Measurements from ENCODE around the gene FOXP4.
"Not testable (repeated sequence)": the region's sequence is repeated elsewhere in the genome, so short reads cannot be mapped to it uniquely, and the experiment has no call there.

Gene FOXP4

DNA sequence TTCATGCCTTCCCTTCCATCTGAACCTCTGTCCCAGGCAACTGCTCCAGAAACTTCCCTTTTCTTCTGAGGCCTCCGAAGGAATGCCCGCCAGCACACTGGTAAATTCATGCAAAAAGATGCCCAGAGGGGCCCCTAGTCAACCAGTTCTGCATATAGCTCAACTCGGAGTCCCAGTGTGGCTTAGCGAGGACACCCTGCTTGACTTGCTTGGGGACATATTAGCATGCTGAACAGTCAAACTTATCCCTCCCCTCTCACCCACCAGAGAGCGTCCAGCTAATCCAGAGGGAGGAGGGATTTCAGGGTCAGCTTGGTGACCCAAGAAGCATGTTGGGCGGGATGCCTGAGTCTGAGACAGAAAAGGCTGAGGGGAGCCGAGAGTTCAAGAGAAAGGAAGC is 69.1 kb downstream of the FOXP4 start:
- no peak overlapping the region for H3K27ac ChIP-seq
- TF ChIP-seq, protein P1, sequence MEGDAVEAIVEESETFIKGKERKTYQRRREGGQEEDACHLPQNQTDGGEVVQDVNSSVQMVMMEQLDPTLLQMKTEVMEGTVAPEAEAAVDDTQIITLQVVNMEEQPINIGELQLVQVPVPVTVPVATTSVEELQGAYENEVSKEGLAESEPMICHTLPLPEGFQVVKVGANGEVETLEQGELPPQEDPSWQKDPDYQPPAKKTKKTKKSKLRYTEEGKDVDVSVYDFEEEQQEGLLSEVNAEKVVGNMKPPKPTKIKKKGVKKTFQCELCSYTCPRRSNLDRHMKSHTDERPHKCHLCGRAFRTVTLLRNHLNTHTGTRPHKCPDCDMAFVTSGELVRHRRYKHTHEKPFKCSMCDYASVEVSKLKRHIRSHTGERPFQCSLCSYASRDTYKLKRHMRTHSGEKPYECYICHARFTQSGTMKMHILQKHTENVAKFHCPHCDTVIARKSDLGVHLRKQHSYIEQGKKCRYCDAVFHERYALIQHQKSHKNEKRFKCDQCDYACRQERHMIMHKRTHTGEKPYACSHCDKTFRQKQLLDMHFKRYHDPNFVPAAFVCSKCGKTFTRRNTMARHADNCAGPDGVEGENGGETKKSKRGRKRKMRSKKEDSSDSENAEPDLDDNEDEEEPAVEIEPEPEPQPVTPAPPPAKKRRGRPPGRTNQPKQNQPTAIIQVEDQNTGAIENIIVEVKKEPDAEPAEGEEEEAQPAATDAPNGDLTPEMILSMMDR (conservative IDR thresholded peaks at IDR 0.05), result no peak
- no peak for TF ChIP-seq ZFX (IDR thresholded peaks at IDR 0.05)

DNA sequence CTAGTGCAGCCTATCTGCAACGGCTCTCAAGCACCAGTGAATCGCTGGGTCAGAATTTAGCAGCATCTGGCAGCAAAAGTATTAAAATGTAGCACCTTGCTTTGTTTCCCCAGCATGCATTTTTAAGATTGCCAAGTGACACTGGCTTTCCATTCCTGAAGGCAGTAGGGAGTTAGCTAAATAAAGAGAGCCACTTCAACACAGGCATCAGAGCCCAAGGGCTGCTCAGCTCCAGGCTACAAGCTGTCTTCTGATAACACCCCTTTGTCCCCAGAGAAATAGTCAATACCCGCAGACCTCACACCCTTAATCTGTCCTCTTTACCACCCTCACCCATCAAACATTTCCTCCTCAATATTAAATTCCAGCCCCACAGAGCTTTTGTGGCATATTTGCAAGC is 72.4 kb downstream of the FOXP4 start:
- no peak overlapping the region for H3K27ac ChIP-seq
- TF ChIP-seq, protein P1 (conservative IDR thresholded peaks at IDR 0.05), result no peak
- TF ChIP-seq ZFX (IDR thresholded peaks at IDR 0.05), result no peak

DNA sequence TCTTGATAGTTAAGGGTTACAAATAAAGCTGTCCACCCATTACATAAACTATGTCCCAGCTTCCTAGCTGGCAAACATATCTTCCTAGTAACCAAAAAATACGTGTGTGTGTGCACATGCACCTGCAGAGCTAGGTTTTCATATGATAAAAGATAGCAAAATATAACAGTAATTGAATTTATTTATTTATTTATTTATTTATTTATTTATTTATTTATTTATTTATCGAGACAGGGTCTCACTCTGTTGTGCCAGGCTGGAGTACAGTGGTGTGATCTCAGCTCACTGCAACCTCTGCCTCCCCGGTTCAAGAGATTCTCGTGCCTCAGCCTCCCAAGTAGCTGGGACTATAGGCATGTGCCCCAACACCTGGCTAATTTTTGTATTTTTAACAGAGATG is 73.0 kb downstream of the FOXP4 start:
- H3K27ac ChIP-seq, result not testable (repeated sequence)

DNA sequence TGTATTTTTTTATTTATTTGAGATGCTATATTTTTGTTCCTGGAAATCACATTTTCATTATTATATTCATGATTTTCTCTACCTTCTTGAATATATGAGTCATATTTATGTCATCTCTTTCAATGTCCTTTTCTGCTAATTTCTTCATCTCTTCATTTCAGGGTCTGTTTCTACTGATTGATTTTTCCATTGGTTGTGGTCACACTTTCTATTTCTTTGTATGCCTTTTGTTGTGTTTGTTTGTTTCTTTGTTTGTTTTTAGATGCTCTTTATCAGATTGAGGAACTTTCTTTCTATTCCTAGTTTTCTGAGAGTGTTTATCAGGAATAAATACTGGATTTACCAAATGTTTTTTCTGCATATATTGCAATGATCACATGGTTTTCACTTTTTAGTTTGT is 75.2 kb downstream of the FOXP4 start:
- TF ChIP-seq, protein P1 (conservative IDR thresholded peaks at IDR 0.05), result no peak
- no peak for TF ChIP-seq ZFX (IDR thresholded peaks at IDR 0.05)
- H3K27ac ChIP-seq, result no peak overlapping the region

DNA sequence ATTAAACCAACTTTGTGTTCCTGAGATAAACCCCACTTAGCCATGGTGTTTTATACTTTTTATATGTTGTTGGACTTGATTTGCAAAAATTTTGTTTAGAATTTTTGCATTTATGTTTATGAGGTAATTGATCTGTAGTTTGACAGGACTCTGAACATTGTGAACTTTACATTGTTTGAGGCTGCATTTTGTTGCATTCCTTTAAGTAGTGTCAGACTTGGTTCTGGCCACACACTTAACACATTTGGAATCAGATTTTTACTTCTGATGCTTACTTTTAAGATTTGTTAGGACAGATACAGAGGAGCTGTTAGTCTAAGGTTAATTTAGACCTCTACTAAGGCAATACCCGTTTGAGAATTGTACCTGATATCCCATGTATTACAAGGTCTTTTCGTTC is 75.6 kb downstream of the FOXP4 start:
- no peak for TF ChIP-seq ZFX (IDR thresholded peaks at IDR 0.05)
- TF ChIP-seq, protein P1 (conservative IDR thresholded peaks at IDR 0.05), result no peak
- no peak overlapping the region for H3K27ac ChIP-seq

DNA sequence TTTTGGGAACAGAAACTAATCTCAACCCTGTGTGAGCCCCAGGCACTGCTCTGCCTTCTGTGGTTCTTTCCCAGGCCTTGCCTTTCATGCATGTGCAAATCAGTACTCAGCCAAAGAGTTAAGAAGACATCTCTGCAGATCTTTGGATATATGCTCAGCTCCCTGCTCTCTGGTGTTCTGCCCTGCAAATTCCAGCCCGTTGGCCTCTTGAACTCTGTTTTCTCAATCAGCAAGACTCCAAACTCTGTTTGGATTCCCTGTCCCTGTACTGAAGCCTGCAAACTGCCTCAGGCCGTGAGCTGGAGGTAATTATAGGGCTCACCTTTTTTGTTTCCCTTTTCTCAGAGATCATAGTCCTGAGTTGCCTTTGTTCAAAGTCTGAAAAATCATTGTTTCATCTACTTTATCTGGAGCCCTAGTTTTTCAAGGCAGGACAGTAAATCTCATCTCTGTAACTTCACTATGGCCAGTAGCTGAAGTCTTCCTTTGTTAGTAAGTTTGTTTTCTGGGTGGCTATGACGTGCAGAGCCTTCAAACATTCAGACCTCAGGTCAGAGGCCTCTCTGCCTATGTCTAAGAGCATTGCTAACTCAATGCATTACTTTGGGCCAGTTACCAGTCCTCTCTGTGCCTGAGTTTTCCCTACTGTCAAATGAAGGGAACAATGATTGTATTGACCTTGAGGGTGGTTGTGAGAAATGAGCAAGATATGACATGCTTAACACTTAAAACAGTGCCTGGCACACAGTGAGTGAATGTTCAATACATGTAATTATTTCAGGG is 76.2 kb downstream of the FOXP4 start:
- H3K27ac ChIP-seq, result no peak overlapping the region
- no peak for TF ChIP-seq ZFX (IDR thresholded peaks at IDR 0.05)
- TF ChIP-seq, protein P1 (conservative IDR thresholded peaks at IDR 0.05), result no peak

DNA sequence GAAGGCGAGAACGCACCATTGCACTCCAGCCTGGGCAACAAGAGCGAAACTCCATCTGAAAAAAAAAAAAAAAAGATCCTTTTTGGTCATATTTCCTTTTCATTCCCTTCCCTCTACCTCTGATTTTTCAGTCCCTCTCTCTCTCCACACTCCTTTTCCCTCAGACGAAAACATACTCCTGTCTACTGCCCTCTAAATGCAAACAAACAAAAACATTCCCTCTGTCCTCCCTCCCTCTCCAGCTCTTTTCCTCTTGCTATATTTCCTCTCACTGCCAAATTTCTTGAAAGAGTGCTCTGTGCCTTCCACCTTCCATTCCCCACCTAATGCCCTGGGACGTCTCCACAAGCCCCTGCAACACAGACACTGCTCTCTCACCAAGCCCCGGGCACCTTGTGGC is 77.1 kb downstream of the FOXP4 start:
- no peak overlapping the region for H3K27ac ChIP-seq
- TF ChIP-seq, protein P1 (conservative IDR thresholded peaks at IDR 0.05), result no peak
- TF ChIP-seq ZFX (IDR thresholded peaks at IDR 0.05), result no peak
